Activated CD4-positive, CD25-positive, alpha-beta regulatory T cell treated with anti-CD3 and anti-CD28 coated beads, Interleukin-2, amount 50 U/mL, for 72 hours (primary cell): ENCODE measurements around the gene ACOX1.

Source experiments
- DNase-seq: peaks from one replicate; pipeline ENCODE4 v3.0.0; 2021

ACOX1 gene

DNA sequence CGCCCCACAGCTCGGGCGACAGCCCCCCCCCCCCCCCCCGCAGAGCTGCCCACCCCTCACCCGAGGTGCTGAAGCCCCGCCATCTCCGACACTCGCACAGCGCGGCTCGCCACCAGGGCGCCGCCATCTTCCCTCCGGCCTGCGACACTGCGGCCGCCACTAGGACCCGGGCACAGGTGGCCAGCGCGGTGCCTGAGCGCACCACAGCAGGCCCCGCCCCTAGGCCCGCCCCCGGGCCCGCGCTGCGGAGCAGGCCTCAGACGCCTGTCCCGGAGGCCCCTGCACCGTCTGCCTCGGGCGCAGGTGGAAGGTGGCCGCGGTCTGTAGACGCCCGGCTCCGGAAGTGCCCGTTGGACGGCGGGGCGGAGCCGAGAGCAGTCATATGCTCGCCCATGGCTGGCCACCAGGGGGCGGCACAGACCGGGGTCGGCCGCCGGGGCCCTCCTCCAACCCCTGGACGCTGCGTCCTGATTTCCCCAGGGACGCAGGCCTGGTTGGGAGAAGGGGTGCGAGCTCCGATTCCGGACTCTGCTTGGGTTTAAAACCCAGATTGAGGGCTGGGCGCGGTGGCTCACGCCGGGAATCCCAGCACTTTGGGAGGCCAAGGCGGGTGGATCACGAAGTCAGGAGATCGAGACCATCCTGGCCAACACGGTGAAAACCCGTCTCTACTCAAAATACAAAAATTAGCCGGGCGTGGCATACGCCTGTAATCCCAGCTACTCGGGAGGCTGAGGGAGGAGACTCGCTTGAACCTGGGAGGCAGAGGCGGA, 74.0 kb downstream of the ACOX1 start, which contains the start of gene MRPL38:
TSS of gene MRPL38 (minus strand) at position 136 of the 773 bp plus-strand sequence. CDS start at position 127, 9 bp downstream.
- peak; percentile 97 for DNase-seq

DNA sequence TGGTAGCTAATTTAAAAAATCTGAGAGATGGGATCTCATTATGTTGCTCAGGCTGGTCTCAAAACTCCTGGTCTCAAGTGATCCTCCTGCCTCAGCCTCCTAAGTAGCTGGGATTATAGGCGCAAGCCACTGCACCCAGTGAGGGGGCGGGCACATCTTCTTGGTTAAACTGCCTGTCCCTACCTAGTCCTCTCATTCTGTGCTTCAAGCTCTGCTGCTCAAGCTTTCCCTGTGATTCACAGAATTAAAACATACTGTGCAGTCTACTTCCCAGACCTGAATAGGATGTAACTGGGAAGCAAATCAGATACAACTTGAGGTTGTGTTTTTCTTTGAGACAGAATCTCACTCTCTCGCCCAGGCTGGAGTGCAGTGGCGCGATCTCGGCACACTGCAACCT, 76.6 kb downstream of the ACOX1 start:
- DNase-seq: no peak

GRCh38 chr17:75901727-75902126, 77.2 kb downstream of the ACOX1 start:
- DNase-seq: no peak

DNA sequence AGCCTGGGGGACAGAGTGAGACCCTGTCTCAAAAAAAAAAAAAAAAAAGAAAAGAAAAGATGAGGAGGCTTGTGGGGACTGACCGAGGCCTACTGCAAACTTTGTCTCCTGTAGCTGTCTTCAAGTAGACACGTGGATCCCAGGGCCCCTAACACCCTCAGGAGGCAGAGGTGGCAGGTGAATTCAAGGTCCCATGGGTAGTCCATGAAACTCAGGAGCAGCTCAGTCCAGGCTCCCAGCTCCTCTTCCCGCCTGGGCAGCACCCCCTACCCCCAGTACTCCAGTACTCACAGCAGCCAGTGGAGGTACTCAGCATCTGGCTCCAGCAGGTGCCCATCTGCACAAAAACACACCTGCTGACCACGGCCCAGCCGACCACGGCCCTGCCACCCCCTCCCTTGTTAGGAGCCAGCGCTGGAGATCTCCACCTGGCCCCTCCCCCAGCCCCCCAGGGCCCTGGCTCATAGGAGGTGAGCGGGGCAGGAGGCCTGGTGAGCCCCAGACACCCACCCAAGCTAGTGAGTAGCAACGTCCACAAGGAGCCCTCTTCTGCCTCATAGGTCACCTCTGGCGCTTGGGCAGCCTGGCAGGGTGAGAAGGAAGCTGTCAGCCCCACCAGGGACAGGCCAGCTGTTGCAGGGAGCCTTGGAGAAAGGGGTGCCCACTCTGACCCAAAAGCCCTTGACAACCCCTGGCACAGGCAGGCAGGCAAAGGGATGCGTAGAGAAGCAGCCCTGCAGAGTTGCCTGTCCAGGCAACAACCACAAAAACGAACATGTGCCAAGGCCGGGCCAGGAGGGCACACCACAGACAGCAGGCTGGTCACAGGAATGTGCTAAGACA, 78.1 kb downstream of the ACOX1 start:
- no peak for DNase-seq

DNA sequence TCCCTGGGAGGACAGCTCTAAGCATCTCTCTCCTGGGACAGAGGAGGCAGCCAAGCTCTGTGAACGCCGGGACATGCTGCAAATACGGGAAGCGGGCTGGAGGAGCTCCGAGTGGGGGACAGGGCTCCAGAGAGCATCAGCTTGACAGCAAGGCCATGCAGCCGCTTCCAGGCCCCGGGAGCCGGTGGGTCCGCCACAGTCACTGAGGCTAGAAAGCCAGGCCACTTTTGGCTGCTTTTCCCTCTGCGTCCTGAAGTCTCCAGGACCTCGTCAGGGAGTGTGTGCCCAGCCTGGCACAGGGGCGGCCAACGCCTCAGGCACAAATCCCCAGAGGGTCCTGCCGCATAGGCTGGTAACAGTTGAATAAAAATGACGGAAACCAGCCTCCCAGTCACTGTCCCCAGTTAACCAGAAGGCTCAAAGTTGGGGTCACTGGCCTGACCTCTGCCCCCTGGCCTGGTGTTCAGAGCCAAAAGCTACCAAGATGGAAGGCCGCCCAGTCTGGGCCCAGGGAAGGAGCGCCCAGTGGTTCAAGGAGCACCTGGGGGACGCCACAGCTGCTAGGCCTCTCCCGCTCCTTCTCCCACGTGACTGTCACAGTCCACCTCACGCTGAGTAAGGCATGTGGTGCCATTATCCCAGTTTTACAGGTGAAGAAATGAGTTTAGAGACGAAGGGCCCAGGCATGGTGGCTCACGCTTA, 79.0 kb downstream of the ACOX1 start:
- no peak for DNase-seq

GRCh38 chr17:75899353-75899752, 79.6 kb downstream of the ACOX1 start:
- no peak for DNase-seq

- no peak for DNase-seq
These were observed 80.2 kb downstream of the ACOX1 start for GRCh38 chr17:75898791-75899190.

- DNase-seq: no peak
These were observed 80.9 kb downstream of the ACOX1 start for GRCh38 chr17:75898065-75898464.

DNA sequence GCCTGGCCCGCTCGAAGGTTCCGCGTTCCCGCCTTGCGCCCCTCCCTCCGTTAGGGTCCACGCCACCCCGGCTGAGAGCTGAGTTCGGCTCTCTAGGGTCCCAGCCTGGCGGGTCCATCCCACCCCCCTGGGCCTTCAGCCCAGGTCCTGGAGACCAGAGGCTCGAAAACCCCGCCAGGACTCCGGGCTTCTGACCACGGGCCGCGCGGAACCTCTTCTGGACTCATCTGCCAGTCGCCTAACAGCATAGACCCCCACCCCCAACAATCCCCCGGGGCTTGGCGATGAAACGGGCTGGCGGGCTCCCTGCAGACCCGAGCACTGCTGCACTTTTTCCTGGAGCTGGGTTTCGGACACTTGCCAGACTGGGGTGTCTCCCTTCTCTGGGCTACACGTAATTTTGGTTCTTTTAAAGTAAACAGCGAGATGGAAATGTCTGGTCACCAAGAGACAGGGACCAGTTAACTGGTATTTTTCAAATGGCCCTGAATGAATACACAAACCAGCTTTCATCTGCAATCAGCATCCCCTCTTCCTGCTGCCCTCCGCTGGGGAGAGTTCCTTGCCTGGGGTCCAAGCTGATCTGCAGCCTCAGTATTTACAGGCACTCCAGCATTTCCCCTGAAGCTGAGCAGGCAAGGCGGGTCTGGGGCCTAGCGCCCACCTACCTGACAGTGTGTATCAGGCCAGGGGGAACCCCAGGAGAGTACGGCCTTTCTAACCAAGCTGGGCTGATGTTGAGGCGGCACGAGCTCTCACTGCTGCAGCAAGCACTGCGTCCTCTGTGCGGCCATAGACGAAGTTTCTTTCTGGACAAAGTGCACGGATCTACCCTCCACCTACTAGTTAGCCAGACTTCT, 81.6 kb downstream of the ACOX1 start:
- no peak for DNase-seq

GRCh38 chr17:75896415-75897159, 82.4 kb downstream of the ACOX1 start, which contains the start of gene TRIM65:
TSS of gene TRIM65 (minus strand) at chr17:75896951. CDS start at chr17:75896937, 14 bp downstream.
- DNase-seq: peak; percentile 81

GRCh38 chr17:75895370-75896155, 83.4 kb downstream of the ACOX1 start:
- no peak for DNase-seq

- DNase-seq: no peak
These were observed 84.8 kb downstream of the ACOX1 start for GRCh38 chr17:75894049-75894733.

DNA sequence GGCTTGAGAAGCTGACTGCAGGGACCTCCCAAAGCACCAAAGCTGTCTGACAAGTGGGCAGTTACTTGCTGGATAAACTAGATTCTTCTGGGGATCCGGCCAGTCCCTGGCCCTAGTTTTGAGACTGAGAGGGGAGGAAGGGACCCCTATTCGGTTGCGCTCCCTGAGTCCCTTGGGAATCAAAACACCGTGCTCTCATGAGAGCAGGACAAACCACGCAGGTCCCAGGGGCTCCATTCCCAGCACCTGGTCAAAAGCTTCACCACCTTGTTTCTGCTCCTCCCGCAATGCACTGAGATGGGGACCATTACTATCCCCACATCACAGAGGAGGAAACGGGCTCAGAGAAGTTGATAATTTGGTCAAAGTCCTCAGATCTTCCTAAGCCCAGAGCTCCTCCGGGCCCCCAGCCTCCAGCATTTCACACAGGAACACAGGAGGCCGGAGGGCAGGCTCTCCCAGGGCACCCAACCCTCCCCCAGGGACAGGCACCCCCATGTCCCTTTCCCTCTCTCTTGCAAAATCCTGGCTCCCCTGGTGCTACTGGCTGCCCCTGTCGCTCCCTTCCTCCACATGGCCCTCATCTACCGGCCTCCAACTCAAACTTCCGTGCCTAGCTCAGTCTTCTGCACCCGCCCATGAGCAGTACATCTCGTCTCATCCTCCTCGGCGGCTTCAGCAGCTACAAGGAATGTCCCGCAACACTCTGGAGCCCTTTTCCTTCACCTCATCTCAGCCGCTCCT, 85.5 kb downstream of the ACOX1 start:
- DNase-seq: no peak

DNA sequence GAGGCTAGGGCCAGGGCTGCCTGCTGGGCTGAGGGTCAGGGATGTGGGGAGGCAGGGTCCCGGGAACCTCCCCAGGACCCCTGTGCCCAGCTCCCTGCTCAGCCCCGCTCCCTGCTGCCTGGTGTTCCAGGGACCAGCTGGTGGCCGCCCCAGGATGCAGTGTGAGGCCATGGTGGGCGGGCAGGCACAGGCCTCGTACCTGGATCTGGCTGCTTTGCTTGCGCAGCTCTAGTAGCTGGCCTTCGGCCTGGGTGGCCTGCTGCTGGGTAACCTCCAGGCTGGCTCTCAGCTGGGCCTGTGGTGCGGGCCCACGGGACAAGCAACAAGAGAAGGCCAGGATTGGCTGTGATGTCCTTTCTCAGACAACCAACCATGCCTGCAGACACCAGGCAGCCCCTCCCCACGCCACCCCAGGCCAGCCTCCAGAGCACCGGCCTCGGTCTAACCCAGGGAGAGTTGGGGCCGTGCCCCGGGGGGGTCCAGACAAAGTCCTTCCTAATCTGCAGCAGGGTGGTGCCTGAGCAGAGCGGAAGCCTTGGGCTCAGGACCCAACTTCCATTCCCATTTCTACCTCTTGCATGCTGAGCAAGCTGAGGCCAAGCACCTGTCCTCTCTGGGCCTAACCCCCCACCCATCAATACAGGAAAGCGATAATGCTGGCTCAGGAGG, 86.3 kb downstream of the ACOX1 start:
- no peak for DNase-seq

GRCh38 chr17:75891605-75892555, 87.1 kb downstream of the ACOX1 start:
- DNase-seq: no peak
